Mucosa of rectum (tissue), 2 donors: ENCODE data around the gene ETS1.

Source experiments
- H3K27ac ChIP-seq, 2 donors: one replicate each; pipeline ENCODE4 v1.7.0; 2013; ENCODE audit warnings: inconsistent platforms in 2 of 2, low read depth in 2 of 2, low read length in 2 of 2
- H3K27me3 ChIP-seq, 2 donors: one replicate each; pipeline ENCODE4 v1.7.0; 2013; ENCODE audit warnings: low read length in 2 of 2; ENCODE audit not compliant: control insufficient read depth in 2 of 2, insufficient read depth in 2 of 2
- H3K36me3 ChIP-seq, 2 donors: one replicate each; pipeline ENCODE4 v1.7.0; 2013; ENCODE audit warnings: low read length in 2 of 2; ENCODE audit not compliant: control insufficient read depth in 2 of 2, insufficient read depth in 2 of 2
- H3K4me1 ChIP-seq, 2 donors: one replicate each; pipeline ENCODE4 v1.7.0; 2013; ENCODE audit warnings: low read length in 2 of 2, mild to moderate bottlenecking in 1 of 2; ENCODE audit not compliant: control insufficient read depth in 2 of 2, insufficient read depth in 2 of 2
- H3K4me3 ChIP-seq, 2 donors: one replicate each; pipeline ENCODE4 v1.7.0; 2013; ENCODE audit warnings: low read length in 2 of 2
- H3K9ac ChIP-seq, 2 donors: one replicate each; pipeline ENCODE4 v1.7.0; 2013; ENCODE audit warnings: low read length in 2 of 2, low read depth in 1 of 2, mild to moderate bottlenecking in 1 of 2
- H3K9me3 ChIP-seq, 2 donors: one replicate each; pipeline ENCODE4 v1.7.0; 2013; ENCODE audit warnings: low read length in 2 of 2; ENCODE audit not compliant: control insufficient read depth in 2 of 2
- donor health status: healthy.
- donor health status: Normal muscosa, but diverticular disease.

ETS1 gene

DNA sequence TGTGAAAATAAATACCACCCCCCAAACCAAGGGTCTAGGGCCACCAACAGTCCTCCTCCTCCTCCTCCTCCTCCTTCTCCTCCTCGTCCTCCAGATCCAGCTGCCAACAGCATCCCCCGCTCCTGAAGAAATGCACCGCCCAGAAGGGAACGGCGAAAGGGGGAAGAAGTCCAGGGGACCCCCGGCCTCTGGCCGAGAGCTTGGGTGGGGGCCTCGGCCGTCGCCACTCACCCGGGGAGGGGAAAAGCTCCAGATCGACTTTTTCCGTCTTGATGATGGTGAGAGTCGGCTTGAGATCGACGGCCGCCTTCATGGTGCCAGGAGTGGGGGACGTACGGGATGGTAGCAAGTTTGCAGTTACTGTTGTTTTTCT is 65.7 kb downstream of the ETS1 start:
- Histone ChIP-seq H3K36me3 (no peaks in the 10 kb centered on the region), H3K4me3 (peak overlapping the region; percentile 88 to 92), H3K4me1 (peaks cover 19 to 24% of the 10 kb centered on the region in 2 donors), H3K9ac (peak overlapping the region; percentile 94 to 98), H3K27me3 (no peaks in the 10 kb centered on the region), H3K27ac (peak overlapping the region; percentile 92 to 93), H3K9me3 (no peaks in the 10 kb centered on the region)

- H3K9ac ChIP-seq = peak overlapping the region; percentile 94 to 98
- H3K36me3 ChIP-seq = no peaks in the 10 kb centered on the region
- H3K9me3 ChIP-seq = no peaks in the 10 kb centered on the region
- peak overlapping the region; percentile 92 to 93 for H3K27ac ChIP-seq
- peaks cover 23 to 29% of the 10 kb centered on the region in 2 donors for H3K4me1 ChIP-seq
- H3K27me3 ChIP-seq = no peaks in the 10 kb centered on the region
- peak overlapping the region; percentile 88 to 92 for H3K4me3 ChIP-seq
Measured at GRCh38 chr11:128520888-128521681, 66.3 kb downstream of the ETS1 start.

- Histone ChIP-seq H3K4me1 (peaks cover 31 to 34% of the 10 kb centered on the region in 2 donors), H3K27ac (peak overlapping the region; percentile 92 to 93), H3K36me3 (no peaks in the 10 kb centered on the region), H3K9ac (peak overlapping the region; percentile 94 to 98), H3K9me3 (no peaks in the 10 kb centered on the region), H3K4me3 (peak overlapping the region; percentile 88 to 92), H3K27me3 (no peaks in the 10 kb centered on the region)
Measured at GRCh38 chr11:128520206-128520887, 67.0 kb downstream of the ETS1 start.

- no peaks in the 10 kb centered on the region for H3K36me3 ChIP-seq
- peak overlapping the region; percentile 56 to 61 for H3K27ac ChIP-seq
- H3K9ac ChIP-seq = peak overlapping the region; percentile 16 to 48
- H3K27me3 ChIP-seq = no peaks in the 10 kb centered on the region
- H3K9me3 ChIP-seq = no peaks in the 10 kb centered on the region
- H3K4me3 ChIP-seq = peak overlapping the region; percentile 47 to 92
- peaks cover 28 to 34% of the 10 kb centered on the region in 2 donors for H3K4me1 ChIP-seq
Measured at GRCh38 chr11:128519338-128519737, 68.0 kb downstream of the ETS1 start.

GRCh38 chr11:128518493-128519207 is 68.7 kb downstream of the ETS1 start:
- Histone ChIP-seq H3K27ac (peak overlapping the region; percentile 56 to 61), H3K27me3 (no peaks in the 10 kb centered on the region), H3K4me3 (peak overlapping the region; percentile 4 to 92), H3K36me3 (no peaks in the 10 kb centered on the region), H3K9me3 (no peaks in the 10 kb centered on the region), H3K4me1 (peaks cover 24 to 34% of the 10 kb centered on the region in 2 donors), H3K9ac (peak overlapping the region; percentile 41 to 44)

GRCh38 chr11:128517451-128518230 is 69.7 kb downstream of the ETS1 start:
- Histone ChIP-seq H3K27ac (peak overlapping the region; percentile 56 to 61), H3K36me3 (peaks cover 6 to 8% of the 10 kb centered on the region in 2 donors), H3K4me1 (peaks cover 22 to 27% of the 10 kb centered on the region in 2 donors), H3K9me3 (no peaks in the 10 kb centered on the region), H3K27me3 (no peaks in the 10 kb centered on the region), H3K9ac (peak overlapping the region; percentile 41 to 44), H3K4me3 (peak overlapping the region; percentile 35 to 92)

DNA sequence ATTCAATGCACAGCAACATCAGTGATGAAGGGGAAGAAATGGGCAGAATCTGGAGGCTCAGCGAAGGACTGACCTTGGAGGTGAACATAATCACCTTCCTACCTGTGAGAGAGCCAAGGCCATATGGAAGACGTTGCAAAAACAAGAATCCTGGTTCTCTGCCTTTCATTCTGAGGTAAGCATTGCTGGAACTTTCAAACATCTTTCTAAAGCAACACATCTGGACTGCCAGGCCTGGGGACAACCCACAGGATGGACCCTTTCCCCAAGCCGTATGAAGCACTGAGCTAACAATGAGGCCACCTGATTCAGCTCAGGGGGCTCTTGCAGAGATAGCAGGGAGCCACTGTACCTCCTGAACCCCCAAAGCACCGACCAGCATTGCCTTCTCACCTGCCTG is 70.5 kb downstream of the ETS1 start:
- peak overlapping the region in 1 of 2 donors; percentile 92 for H3K4me3 ChIP-seq
- no peaks in the 10 kb centered on the region for H3K27me3 ChIP-seq
- H3K36me3 ChIP-seq = peaks cover 6 to 8% of the 10 kb centered on the region in 2 donors
- H3K9me3 ChIP-seq = no peaks in the 10 kb centered on the region
- H3K9ac ChIP-seq = peak overlapping the region; percentile 13 to 53
- peaks cover 22 to 25% of the 10 kb centered on the region in 2 donors for H3K4me1 ChIP-seq
- peak overlapping the region; percentile 47 to 59 for H3K27ac ChIP-seq

DNA sequence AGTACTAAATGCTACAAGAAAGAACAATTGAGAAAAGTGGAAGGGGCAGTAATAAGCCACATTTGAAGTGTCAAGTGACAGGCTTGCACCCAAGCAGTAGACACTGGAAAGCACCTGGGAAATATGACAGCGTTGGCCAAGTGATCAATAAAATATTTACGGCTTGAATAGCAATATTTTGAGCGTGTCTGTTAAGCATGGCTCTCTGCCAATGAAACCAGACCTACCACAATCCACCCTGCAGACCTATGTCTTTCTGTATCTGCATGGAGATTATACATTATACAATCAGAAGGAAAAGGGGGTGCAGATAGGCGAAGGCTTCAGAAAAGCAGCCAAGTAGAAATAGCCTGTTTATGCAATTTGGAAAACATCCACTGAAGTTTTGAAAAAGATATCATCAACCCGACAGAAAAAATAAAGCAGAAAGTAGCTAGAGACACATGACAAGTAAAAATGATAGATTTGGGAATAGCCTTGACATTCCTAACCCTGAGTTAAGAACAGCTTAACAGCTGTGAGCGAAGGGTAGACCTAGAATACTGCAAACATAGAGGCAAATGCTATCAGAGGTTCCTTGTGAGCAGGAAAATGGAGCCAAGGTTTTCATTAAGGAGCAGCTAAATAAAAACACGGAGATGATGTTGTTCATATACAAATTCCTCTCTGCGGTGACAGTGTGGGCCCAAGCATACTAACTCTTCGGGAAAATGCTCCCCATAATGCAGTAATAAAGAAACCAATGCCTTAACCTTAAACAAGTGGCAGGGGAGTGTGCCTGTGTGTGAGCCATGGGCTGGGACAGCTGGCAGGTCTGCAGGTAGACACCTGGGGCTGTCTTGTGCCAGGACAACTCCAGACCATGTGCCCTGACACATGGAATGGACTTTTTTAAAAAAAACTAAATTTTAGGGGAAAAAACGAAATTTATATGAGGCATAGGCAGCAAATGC is 71.3 kb downstream of the ETS1 start:
- Histone ChIP-seq H3K27ac (peak overlapping the region; percentile 47 to 59), H3K4me1 (peaks cover 22 to 26% of the 10 kb centered on the region in 2 donors), H3K9ac (peak overlapping the region in 1 of 2 donors; percentile 53), H3K4me3 (peak overlapping the region; percentile 13 to 92), H3K27me3 (no peaks in the 10 kb centered on the region), H3K9me3 (no peaks in the 10 kb centered on the region), H3K36me3 (peaks cover 6 to 8% of the 10 kb centered on the region in 2 donors)

DNA sequence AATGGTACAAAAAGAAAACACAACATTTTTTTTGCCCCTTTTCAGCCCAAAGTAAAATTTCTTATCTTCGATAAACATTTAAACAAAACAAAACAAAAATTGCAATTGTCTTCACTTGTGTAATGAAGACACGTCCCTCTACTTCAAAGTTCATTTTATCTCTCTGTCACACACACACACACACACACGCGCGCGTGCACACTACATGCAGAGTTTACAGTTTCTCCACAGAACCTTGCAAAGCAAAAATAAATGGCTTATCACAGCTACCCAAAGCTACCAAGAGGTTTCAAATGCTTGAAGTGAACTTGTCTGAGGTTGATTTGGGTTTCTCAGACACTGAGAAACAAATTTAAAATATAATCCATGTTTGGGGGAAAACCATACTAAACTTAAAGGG is 72.3 kb downstream of the ETS1 start:
- Histone ChIP-seq H3K27me3 (no peaks in the 10 kb centered on the region), H3K4me3 (peak overlapping the region in 1 of 2 donors; percentile 6), H3K36me3 (peaks cover 6 to 8% of the 10 kb centered on the region in 2 donors), H3K9ac (no peak overlapping the region), H3K9me3 (no peaks in the 10 kb centered on the region), H3K4me1 (peaks cover 23 to 24% of the 10 kb centered on the region in 2 donors), H3K27ac (peak overlapping the region in 1 of 2 donors; percentile 43)
